Hepatocyte (in vitro differentiated cells): ENCODE results near the gene TTC1. TPM values are rescaled to one million over a fixed set of nuclear protein-coding genes. Genes with fewer than 3 reads are reported as not detected.

Experiments used
- DNase-seq: peaks from one replicate; pipeline ENCODE4 v3.0.0-alpha.2; 2016; ENCODE audit warnings: low spot score
- H2AFZ ChIP-seq: fragments of 200-600 bp; sonication (generic); 2 replicates; pipeline ENCODE4 v1.6.0; 2016; ENCODE audit warnings: antibody characterized with exemption, mild to moderate bottlenecking
- H3K27ac ChIP-seq: fragments of 200-600 bp; sonication (generic); 2 replicates; pipeline ENCODE4 v1.5.1; 2016; ENCODE audit warnings: mild to moderate bottlenecking
- H3K27me3 ChIP-seq: fragments of 200-600 bp; sonication (generic); 2 replicates; pipeline ENCODE4 v1.6.1; 2016
- H3K36me3 ChIP-seq: fragments of 200-600 bp; sonication (generic); replicated peaks from 2 replicates; pipeline ENCODE4 v1.5.1; 2016; ENCODE audit warnings: low read depth; ENCODE audit not compliant: insufficient read depth
- H3K4me1 ChIP-seq: fragments of 200-600 bp; sonication (generic); 2 replicates; pipeline ENCODE4 v1.5.1; 2016; ENCODE audit warnings: mild to moderate bottlenecking, moderate library complexity; ENCODE audit not compliant: insufficient read depth
- H3K4me2 ChIP-seq: fragments of 200-600 bp; sonication (generic); 2 replicates; pipeline ENCODE4 v1.6.0; 2016
- H3K4me3 ChIP-seq: fragments of 200-600 bp; sonication (generic); 2 replicates; pipeline ENCODE4 v1.5.1; 2016; ENCODE audit warnings: mild to moderate bottlenecking
- H3K79me2 ChIP-seq: fragments of 200-600 bp; sonication (generic); 2 replicates; pipeline ENCODE4 v1.6.0; 2017; ENCODE audit warnings: mild to moderate bottlenecking
- H3K9me2 ChIP-seq: fragments of 200-600 bp; sonication (generic); replicated peaks from 2 replicates; pipeline ENCODE4 v1.6.0; 2017; ENCODE audit warnings: mild to moderate bottlenecking; ENCODE audit not compliant: insufficient read depth
- H3K9me3 ChIP-seq: fragments of 200-600 bp; sonication (generic); 2 replicates; pipeline ENCODE4 v1.5.1; 2016; ENCODE audit warnings: low read depth, mild to moderate bottlenecking
- H4K20me1 ChIP-seq: fragments of 200-600 bp; sonication (generic); 2 replicates; pipeline ENCODE4 v1.6.0; 2016; ENCODE audit warnings: mild to moderate bottlenecking; ENCODE audit not compliant: insufficient read depth, poor library complexity, severe bottlenecking
- EZH2 ChIP-seq: fragments of 200-600 bp; sonication (generic); IDR thresholded peaks from 2 replicates; pipeline ENCODE4 v1.6.1; 2016; ENCODE audit warnings: antibody characterized with exemption, mild to moderate bottlenecking, borderline replicate concordance
- EZH2phosphoT487 ChIP-seq: fragments of 200-600 bp; sonication (generic); IDR thresholded peaks from one replicate; pipeline ENCODE4 v1.6.1; 2018; ENCODE audit warnings: antibody characterized with exemption, mild to moderate bottlenecking, low read depth, moderate library complexity; ENCODE audit not compliant: unreplicated experiment, severe bottlenecking
- WGBS: methylation state at CpG from one replicate; pipeline ENCODE4 v1.1.6; 2016; ENCODE audit warnings: low lambda C conversion rate; ENCODE audit errors: missing lambda C conversion rate; 5-methylcytosine and 5-hydroxymethylcytosine counted together
- polyA plus RNA-seq: library from polyadenylated mRNA; unstranded; fragments of >200 nt; fragmentation: Nextera tagmentation; extraction: Ambion mirVana; gene quantifications from 2 replicates; pipeline ENCODE4 v1.2.1, GENCODE V29; 2016
- total RNA-seq: library from RNA; depleted of rRNA; stranded (reverse); fragments of >200 nt; gene quantifications from 2 replicates; pipeline ENCODE4 v1.2.3, GENCODE V29; 2014
- TF ChIP-seq, protein P1 (sequence below): fragments of 200-600 bp; sonication (generic); IDR thresholded peaks from 2 replicates; pipeline ENCODE4 v1.5.1; 2016; ENCODE audit warnings: antibody characterized with exemption, mild to moderate bottlenecking; ENCODE audit not compliant: poor library complexity

Gene TTC1
- total and polyA plus RNA-seq, 2 experiments from 2014 or later, result 46.9 to 57.3 TPM

DNA sequence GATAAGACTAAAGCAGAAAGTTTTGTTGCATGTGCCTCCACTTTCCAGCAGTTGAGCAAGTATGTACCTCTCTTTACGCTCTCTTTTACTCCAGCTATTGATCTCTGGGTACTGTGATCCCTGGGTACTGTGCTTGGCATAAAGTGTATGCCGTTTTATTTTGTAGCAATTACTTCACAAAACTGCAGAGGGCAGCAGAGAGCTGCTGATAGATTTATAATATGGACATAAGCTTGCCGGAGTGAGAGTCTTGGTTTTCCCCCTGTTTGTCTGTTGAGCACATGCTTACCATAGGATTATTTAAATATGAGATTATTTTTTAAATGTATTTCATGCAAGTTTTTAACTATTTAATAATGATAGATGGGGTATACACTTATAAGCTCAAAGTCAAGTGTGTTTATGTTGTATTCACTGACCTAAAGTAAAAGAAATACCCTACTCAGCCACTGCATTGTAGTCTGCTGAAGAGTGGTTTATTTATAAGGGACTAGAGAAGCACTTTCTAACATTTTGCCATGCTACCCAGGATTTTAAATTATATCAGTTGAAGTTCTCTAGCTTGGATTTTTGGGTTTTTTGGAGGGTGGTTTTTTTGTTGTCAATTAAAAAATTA, 13.0 kb downstream of the TTC1 start:
- TF ChIP-seq EZH2phosphoT487, result no peak
- TF ChIP-seq, protein P1, sequence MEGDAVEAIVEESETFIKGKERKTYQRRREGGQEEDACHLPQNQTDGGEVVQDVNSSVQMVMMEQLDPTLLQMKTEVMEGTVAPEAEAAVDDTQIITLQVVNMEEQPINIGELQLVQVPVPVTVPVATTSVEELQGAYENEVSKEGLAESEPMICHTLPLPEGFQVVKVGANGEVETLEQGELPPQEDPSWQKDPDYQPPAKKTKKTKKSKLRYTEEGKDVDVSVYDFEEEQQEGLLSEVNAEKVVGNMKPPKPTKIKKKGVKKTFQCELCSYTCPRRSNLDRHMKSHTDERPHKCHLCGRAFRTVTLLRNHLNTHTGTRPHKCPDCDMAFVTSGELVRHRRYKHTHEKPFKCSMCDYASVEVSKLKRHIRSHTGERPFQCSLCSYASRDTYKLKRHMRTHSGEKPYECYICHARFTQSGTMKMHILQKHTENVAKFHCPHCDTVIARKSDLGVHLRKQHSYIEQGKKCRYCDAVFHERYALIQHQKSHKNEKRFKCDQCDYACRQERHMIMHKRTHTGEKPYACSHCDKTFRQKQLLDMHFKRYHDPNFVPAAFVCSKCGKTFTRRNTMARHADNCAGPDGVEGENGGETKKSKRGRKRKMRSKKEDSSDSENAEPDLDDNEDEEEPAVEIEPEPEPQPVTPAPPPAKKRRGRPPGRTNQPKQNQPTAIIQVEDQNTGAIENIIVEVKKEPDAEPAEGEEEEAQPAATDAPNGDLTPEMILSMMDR, result peak; percentile 82
- Histone ChIP-seq H3K27me3 (no peaks in the 10 kb centered on the region), H3K36me3 (no peaks in the 10 kb centered on the region), H3K27ac (no peak overlapping the region), H3K79me2 (peaks cover 31% of the 10 kb centered on the region), H3K4me2 (no peak overlapping the region), H3K4me3 (no peak overlapping the region), H4K20me1 (no peaks in the 10 kb centered on the region), H3K4me1 (no peaks in the 10 kb centered on the region), H3K9me3 (no peaks in the 10 kb centered on the region), H2AFZ (no peak overlapping the region), H3K9me2 (no peaks in the 10 kb centered on the region)
- peak; percentile 81 for DNase-seq
- 24% methylated on average over 3 of the region's 3 CpGs for WGBS

GRCh38 chr5:160023007-160023907, 14.3 kb downstream of the TTC1 start:
- Histone ChIP-seq H3K36me3 (no peaks in the 10 kb centered on the region), H3K4me1 (no peaks in the 10 kb centered on the region), H3K79me2 (peaks cover 39% of the 10 kb centered on the region), H2AFZ (no peak overlapping the region), H3K9me3 (no peaks in the 10 kb centered on the region), H4K20me1 (no peaks in the 10 kb centered on the region), H3K27ac (no peak overlapping the region), H3K4me3 (no peak overlapping the region), H3K4me2 (no peak overlapping the region), H3K9me2 (no peaks in the 10 kb centered on the region), H3K27me3 (no peaks in the 10 kb centered on the region)
- WGBS, result 94% methylated on average over 11 of the region's 11 CpGs
- DNase-seq, result no peak
- TF ChIP-seq EZH2phosphoT487 (no peak), EZH2 (no peak)
- TF ChIP-seq, protein P1, result no peak

DNA sequence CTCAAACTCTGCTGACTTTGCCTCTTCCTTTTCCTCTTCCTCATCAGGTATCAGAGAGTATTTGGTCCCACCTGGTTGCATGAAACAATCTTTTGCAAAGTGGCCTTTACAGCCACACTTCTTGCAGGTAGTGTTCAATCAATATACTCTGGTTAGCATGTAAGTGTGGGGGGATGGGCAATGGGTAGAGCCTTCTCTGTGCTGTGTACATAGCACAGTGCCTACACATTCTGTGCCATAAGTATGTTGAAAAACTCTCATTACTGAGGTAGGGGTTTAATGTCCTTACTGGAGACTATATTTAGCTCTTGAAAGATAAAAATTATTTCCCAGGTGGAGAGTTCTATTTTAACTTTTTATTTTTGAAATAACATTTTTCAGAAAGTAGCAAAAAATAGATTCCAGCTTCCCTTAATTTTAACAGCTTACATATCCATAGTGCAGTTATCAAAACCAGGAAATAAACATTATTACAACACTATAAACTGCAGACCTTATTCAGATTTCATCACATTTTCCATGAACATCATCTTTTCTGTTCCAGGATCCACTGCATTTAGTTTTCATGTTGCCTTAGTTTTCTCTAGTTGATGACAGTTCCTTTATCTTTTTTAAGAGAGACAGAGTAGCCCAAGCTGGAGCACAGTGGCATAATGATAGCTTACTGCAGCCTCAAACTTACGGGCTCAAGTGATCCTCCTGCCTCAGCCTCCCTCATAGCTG, 15.1 kb downstream of the TTC1 start:
- H3K79me2 ChIP-seq, result peaks cover 39% of the 10 kb centered on the region
- 97% methylated on average over 1 of the region's 1 CpG for WGBS
- no peaks in the 10 kb centered on the region for H3K36me3 ChIP-seq
- H3K9me3 ChIP-seq, result no peaks in the 10 kb centered on the region
- no peaks in the 10 kb centered on the region for H3K9me2 ChIP-seq
- H3K4me2 ChIP-seq, result no peak overlapping the region
- DNase-seq, result no peak
- H4K20me1 ChIP-seq, result no peaks in the 10 kb centered on the region
- H2AFZ ChIP-seq, result no peak overlapping the region
- H3K27me3 ChIP-seq, result no peaks in the 10 kb centered on the region
- no peak for TF ChIP-seq EZH2
- TF ChIP-seq EZH2phosphoT487, result no peak
- TF ChIP-seq, protein P1, result no peak
- no peaks in the 10 kb centered on the region for H3K4me1 ChIP-seq
- H3K27ac ChIP-seq, result no peak overlapping the region
- no peak overlapping the region for H3K4me3 ChIP-seq
